GM18508 (cell line): Measurements from ENCODE around the gene ITGB8.

Experiments used
- ATAC-seq: cut with Tn5 transposase; IDR thresholded peaks from one replicate; pipeline ENCODE4 v1.9.1; 2021; ENCODE audit warnings: moderate number of reproducible peaks; ENCODE audit not compliant: insufficient read depth, unreplicated experiment

Gene ITGB8

DNA sequence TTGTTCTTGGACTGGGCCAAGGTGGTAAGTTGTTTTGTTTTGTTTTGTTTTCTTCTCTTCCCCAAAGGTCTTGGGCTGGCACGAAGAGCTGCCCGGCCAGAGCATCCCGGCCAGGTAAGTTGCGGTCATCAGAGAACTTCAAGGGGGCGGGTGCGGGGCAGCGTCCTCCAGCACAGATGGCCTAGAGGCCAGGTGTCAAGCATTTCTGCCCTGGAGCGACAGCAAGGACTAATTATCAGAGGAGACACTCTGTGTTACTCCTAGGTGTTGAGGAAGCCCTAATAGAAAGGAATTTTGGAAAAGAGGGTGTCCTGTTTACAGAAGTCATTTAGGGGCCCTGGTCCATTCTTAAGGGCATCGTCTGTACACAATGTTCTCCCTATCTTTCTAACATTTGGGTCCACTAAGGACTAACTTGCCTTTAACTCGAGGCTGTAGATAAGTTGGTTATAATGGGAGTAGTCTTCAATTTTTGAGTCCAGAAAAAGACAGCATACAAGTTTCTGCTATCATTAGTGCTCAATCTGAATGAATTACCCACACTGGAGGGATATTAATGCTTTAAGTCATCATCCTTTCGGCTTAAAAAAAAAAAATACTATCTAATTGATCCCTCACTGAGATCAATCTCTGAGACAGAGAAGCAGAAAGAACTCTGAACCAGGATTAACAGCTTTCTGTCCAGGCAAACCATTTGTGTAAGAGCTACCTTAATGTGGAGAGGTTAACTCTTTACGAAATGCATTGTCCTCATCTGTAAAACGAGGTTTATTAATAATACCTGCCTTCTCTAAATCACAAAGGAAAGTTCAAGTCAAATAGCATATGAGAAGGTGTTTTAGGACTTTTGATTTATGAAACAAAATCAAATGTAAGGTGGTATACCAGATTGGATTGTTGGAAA, 1.5 kb downstream of the ITGB8 start:
- ATAC-seq: no peak

DNA sequence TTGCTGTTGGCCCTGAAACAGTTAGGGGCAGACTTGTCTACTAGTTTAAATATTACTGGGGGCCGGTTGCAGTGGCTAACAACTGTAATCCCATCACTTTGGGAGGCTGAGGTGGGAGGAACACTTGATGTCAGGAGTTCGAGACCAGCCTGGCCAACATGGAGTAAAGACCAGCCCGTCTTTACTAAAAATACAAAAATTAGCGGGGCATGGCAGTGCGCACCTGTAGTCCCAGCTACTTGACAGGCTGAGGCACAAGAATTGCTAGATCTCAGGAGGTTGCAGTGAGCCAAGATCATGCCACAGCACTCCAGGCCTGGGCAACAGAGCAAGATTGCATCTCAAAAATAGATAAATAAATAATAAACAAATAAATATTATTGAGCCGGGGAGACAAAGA, 7.6 kb downstream of the ITGB8 start:
- no peak for ATAC-seq

- no peak for ATAC-seq
Observed at GRCh38 chr7:20340839-20341238, 10.1 kb downstream of the ITGB8 start.

- ATAC-seq: no peak
Observed at GRCh38 chr7:20343205-20343604, 12.5 kb downstream of the ITGB8 start.

GRCh38 chr7:20343941-20344340, 13.2 kb downstream of the ITGB8 start:
- ATAC-seq: no peak

DNA sequence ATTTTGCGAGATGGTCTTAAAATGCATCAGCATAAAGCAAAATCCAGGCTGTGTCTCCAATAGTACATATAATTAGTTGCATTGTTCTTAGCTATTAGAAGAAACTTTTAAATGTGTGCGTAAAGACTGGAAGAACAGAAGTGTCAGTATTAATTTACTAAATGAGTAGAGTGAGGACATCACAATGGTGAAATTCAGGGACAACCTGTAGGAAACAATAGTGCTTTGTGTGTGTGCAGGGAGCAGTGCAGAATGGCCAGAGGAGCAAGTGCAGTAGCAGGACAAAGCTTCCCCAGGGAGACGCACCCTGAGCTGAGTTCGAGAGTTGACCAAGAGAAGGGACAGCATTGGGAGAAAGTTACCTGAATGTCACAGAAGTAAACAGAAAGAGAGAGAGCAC, 13.7 kb downstream of the ITGB8 start:
- ATAC-seq: no peak

- ATAC-seq: no peak
Observed at GRCh38 chr7:20346577-20346976, 15.9 kb downstream of the ITGB8 start.

DNA sequence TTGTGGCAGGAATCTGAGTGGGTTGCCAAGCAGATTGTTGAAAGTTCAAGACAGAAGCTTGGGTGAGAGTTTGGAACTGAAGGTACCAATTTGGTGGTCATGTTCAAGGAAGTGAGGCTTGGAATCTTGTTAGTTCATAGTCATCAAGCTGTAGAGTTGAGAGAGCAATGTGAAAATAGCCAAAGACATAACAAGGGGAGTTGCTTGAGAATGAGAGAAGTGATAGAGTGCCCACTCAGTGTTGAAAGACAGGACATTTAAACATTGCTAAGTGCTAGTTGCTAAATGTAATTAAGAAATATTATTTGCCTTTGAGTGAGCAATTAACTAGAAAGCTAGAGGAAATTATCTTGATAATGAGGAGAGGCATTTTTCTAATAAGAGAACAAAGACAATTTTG, 17.0 kb downstream of the ITGB8 start:
- ATAC-seq: no peak

DNA sequence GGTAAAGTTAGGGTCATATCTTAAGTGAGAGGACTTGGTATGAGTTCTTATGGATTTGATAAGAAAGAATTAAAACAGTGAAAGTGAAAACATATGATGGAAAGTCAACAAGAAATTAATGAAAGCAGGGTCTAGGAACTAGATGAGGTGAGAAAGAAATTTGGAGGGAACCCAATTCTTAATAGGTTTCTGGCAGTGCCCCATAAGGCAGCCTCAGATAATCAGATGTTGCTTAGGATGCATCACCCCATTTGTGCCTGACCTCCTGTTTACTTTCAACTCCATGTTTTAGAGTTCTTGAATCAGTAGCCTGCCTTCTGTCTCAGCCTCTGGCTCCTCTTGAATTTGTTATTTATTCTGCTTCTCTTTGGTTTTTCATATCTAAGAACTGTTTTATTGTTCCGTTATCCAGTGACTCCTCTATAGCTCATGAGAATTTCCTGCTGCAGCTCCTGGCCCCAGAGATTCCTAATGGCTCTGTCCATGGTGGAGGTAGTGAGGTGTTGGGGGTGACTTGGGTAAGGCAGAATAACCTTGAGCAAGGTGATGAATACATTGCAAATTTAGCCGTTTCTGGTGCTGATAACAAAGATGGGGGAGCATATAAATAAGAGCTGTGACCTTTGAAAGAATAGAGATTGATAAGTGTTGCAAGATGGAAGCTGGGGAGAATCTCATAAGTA, 17.6 kb downstream of the ITGB8 start:
- ATAC-seq: no peak

GRCh38 chr7:20350518-20350951, 19.8 kb downstream of the ITGB8 start:
- ATAC-seq: no peak

- no peak for ATAC-seq
Observed at GRCh38 chr7:20350996-20351692, 20.4 kb downstream of the ITGB8 start.

- ATAC-seq: no peak
Observed at GRCh38 chr7:20351901-20352300, 21.2 kb downstream of the ITGB8 start.

DNA sequence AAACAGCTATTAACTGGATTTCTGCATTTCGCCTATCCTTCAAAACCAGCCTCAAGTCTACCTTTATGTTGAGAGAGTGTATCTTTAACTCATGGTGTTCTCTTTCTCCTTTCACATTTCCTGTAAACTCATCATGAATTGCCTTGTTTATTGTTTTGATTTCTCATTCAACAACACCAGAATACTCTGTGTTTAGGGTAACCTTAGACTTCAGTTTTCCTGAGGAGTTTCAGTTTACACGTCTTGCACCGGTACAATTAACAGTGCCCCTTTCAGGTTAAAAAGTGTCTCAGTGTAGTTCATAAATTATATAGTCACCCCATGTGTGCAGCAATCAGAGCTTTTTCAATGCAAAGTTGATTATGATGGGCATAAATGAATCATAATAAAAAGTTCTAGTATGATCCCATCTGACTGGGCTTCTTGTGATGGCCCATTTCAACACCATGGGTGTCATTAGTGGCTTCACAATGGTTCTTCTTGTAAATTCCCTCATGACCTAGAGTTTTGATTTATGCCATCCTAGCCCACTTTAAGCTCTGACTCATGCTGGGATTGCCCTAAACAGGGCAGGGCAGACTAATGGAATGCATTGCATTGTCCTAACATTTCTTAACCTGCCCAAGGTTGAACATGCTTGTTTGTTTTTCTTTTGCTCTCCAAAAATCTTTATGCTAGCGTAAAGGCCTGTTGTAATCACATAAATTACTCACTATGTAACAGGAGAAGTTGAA, 22.0 kb downstream of the ITGB8 start:
- no peak for ATAC-seq

DNA sequence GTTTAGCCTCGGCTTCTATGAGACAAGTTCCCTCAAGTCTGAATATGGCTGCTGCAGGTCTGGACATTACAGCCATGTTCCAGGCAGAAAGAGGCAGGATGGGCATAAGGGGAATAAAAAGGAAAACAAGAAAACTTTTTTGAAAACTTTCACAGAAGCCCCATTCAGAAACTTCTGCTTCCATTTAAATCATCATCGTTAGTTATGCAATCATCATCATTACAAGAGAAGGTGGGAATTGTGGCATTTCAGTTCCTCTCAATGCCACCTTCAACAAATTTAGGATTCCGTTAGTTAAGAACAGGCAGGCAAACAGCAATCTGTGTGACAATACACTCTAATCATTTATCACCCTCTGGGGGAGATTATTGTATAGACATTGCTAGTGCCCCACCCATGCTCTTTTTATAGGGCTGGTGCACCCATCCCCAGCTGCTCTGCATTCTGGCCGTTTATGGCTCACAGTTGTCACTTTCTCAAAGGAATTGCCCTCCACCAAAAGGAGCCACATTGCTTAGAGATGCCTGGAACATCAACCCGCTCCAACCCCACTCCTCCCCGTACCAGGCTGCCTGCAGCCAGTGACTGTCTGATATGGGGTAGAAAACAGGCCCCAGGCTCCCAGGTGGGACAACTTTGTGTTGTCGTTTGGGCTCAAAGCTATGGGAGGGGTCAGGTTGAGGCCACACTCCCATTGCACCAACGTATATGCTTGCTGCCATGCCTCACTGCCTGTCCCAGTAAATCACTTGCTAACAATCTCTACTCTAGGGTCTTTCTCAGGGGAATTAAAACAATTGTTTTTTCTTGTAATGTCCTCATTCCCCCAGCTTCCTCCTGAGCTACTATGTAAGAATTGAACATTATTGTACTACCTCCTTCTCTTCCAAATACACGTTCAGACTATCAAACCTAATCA, 24.2 kb downstream of the ITGB8 start:
- no peak for ATAC-seq

DNA sequence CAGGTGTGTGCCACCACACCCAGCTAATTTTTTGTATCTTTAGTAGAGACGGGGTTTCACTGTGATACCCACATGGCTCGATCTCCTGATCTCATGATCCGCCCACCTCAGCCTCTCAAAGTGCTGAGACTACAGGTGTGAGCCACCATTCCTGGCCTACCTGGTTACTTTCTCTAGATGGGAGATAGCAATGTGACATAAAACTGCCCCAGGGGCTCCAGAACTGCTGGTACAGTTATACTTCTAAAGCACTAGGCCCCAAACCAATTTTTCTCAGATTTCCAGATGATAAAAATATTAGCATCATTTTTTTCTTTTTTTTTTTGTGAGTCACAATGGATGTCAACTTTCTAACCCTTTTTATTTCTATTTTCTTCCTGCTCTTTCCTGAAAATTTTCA, 27.4 kb downstream of the ITGB8 start:
- ATAC-seq: no peak

- no peak for ATAC-seq
Observed at GRCh38 chr7:20358762-20359282, 28.1 kb downstream of the ITGB8 start.

GRCh38 chr7:20359341-20359963, 28.8 kb downstream of the ITGB8 start:
- ATAC-seq: no peak

- no peak for ATAC-seq
Observed at GRCh38 chr7:20362574-20363253, 32.0 kb downstream of the ITGB8 start.
